ENCODE results near the gene OSER1.
"Not testable (repeated sequence)": the region's sequence is repeated elsewhere in the genome, so short reads cannot be mapped to it uniquely, and the experiment has no call there.

Gene OSER1

GRCh38 chr20:44245977-44246376 is 35.4 kb upstream of the OSER1 start:
- H3K27ac ChIP-seq (ENCODE audit: low read length): no peak overlapping the region
- H3K4me3 ChIP-seq (ENCODE audit: low read length in 2 of 2): no peak overlapping the region
- no peaks in the 10 kb centered on the region for H3K9me3 ChIP-seq (ENCODE audit: control insufficient read depth in 2 of 2, low read length in 2 of 2)
- no peak overlapping the region for H3K9ac ChIP-seq (ENCODE audit: low read length in 2 of 2)
- H3K27me3 ChIP-seq (ENCODE audit: control insufficient read depth in 1 of 2, insufficient read depth in 2 of 2, low read length in 2 of 2): peaks cover 9 to 12% of the 10 kb centered on the region in 2 donors
- H3K36me3 ChIP-seq (ENCODE audit: control insufficient read depth in 2 of 2, insufficient read depth in 2 of 2, low read length in 2 of 2): no peaks in the 10 kb centered on the region
- H3K4me1 ChIP-seq (ENCODE audit: control insufficient read depth, insufficient read depth, low read length): peaks cover 9% of the 10 kb centered on the region

GRCh38 chr20:44241796-44242195 is 31.2 kb upstream of the OSER1 start:
- Histone ChIP-seq H3K4me1 (ENCODE audit: control insufficient read depth, insufficient read depth, low read length) (no peaks in the 10 kb centered on the region), H3K9ac (ENCODE audit: low read length in 2 of 2) (no peak overlapping the region), H3K4me3 (ENCODE audit: low read length in 2 of 2) (no peak overlapping the region), H3K27me3 (ENCODE audit: control insufficient read depth in 1 of 2, insufficient read depth in 2 of 2, low read length in 2 of 2) (no peaks in the 10 kb centered on the region), H3K36me3 (ENCODE audit: control insufficient read depth in 2 of 2, insufficient read depth in 2 of 2, low read length in 2 of 2) (no peaks in the 10 kb centered on the region), H3K27ac (ENCODE audit: low read length) (no peak overlapping the region), H3K9me3 (ENCODE audit: control insufficient read depth in 2 of 2, low read length in 2 of 2) (peaks cover 0 to 4% of the 10 kb centered on the region in 2 donors)

GRCh38 chr20:44236840-44237239 is 26.3 kb upstream of the OSER1 start:
- H3K36me3 ChIP-seq (ENCODE audit: control insufficient read depth in 2 of 2, insufficient read depth in 2 of 2, low read length in 2 of 2); H3K4me3 ChIP-seq (ENCODE audit: low read length in 2 of 2); H3K4me1 ChIP-seq (ENCODE audit: control insufficient read depth, insufficient read depth, low read length); H3K9ac ChIP-seq (ENCODE audit: low read length in 2 of 2); H3K27me3 ChIP-seq (ENCODE audit: control insufficient read depth in 1 of 2, insufficient read depth in 2 of 2, low read length in 2 of 2); H3K27ac ChIP-seq (ENCODE audit: low read length); H3K9me3 ChIP-seq (ENCODE audit: control insufficient read depth in 2 of 2, low read length in 2 of 2): not testable (repeated sequence)

GRCh38 chr20:44235702-44236101 is 25.1 kb upstream of the OSER1 start:
- no peak overlapping the region for H3K4me3 ChIP-seq (ENCODE audit: low read length in 2 of 2)
- peaks cover 3% of the 10 kb centered on the region for H3K4me1 ChIP-seq (ENCODE audit: control insufficient read depth, insufficient read depth, low read length)
- no peaks in the 10 kb centered on the region for H3K27me3 ChIP-seq (ENCODE audit: control insufficient read depth in 1 of 2, insufficient read depth in 2 of 2, low read length in 2 of 2)
- H3K9me3 ChIP-seq (ENCODE audit: control insufficient read depth in 2 of 2, low read length in 2 of 2): peaks cover 0 to 4% of the 10 kb centered on the region in 2 donors
- H3K36me3 ChIP-seq (ENCODE audit: control insufficient read depth in 2 of 2, insufficient read depth in 2 of 2, low read length in 2 of 2): no peaks in the 10 kb centered on the region
- no peak overlapping the region for H3K9ac ChIP-seq (ENCODE audit: low read length in 2 of 2)
- H3K27ac ChIP-seq (ENCODE audit: low read length): no peak overlapping the region

- Histone ChIP-seq H3K4me1 (ENCODE audit: control insufficient read depth, insufficient read depth, low read length) (peaks cover 3% of the 10 kb centered on the region), H3K36me3 (ENCODE audit: control insufficient read depth in 2 of 2, insufficient read depth in 2 of 2, low read length in 2 of 2) (no peaks in the 10 kb centered on the region), H3K27ac (ENCODE audit: low read length) (no peak overlapping the region), H3K4me3 (ENCODE audit: low read length in 2 of 2) (no peak overlapping the region), H3K9me3 (ENCODE audit: control insufficient read depth in 2 of 2, low read length in 2 of 2) (peaks cover 0 to 4% of the 10 kb centered on the region in 2 donors), H3K27me3 (ENCODE audit: control insufficient read depth in 1 of 2, insufficient read depth in 2 of 2, low read length in 2 of 2) (no peaks in the 10 kb centered on the region), H3K9ac (ENCODE audit: low read length in 2 of 2) (no peak overlapping the region)
Observed at GRCh38 chr20:44234566-44235317, 24.2 kb upstream of the OSER1 start.

- Histone ChIP-seq H3K27me3 (ENCODE audit: control insufficient read depth in 1 of 2, insufficient read depth in 2 of 2, low read length in 2 of 2) (no peaks in the 10 kb centered on the region), H3K36me3 (ENCODE audit: control insufficient read depth in 2 of 2, insufficient read depth in 2 of 2, low read length in 2 of 2) (no peaks in the 10 kb centered on the region), H3K9ac (ENCODE audit: low read length in 2 of 2) (no peak overlapping the region), H3K27ac (ENCODE audit: low read length) (no peak overlapping the region), H3K9me3 (ENCODE audit: control insufficient read depth in 2 of 2, low read length in 2 of 2) (no peaks in the 10 kb centered on the region), H3K4me3 (ENCODE audit: low read length in 2 of 2) (no peak overlapping the region), H3K4me1 (ENCODE audit: control insufficient read depth, insufficient read depth, low read length) (peaks cover 3% of the 10 kb centered on the region)
Observed at GRCh38 chr20:44233436-44234016, 23.0 kb upstream of the OSER1 start.

DNA sequence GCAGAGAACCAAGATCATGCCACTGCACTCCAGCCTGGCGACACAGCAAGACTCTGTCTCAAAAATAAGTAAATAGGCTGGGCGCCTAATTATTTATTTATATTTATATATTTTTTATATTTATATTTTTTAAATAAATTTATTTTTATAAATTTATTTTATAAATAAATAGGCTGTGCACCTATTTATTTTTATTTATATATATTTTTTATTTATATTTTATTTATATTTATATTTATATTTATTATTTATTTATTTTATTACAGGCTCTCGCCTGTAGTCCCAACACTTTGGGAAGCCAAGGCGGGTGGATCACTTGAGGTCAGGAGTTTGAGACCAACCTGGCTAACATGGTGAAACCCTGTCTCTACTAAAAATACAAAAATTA is 21.9 kb upstream of the OSER1 start:
- not testable (repeated sequence) for H3K4me1 ChIP-seq (ENCODE audit: control insufficient read depth, insufficient read depth, low read length); H3K36me3 ChIP-seq (ENCODE audit: control insufficient read depth in 2 of 2, insufficient read depth in 2 of 2, low read length in 2 of 2); H3K27ac ChIP-seq (ENCODE audit: low read length); H3K9ac ChIP-seq (ENCODE audit: low read length in 2 of 2); H3K9me3 ChIP-seq (ENCODE audit: control insufficient read depth in 2 of 2, low read length in 2 of 2); H3K27me3 ChIP-seq (ENCODE audit: control insufficient read depth in 1 of 2, insufficient read depth in 2 of 2, low read length in 2 of 2); H3K4me3 ChIP-seq (ENCODE audit: low read length in 2 of 2)

GRCh38 chr20:44231713-44232468 is 21.3 kb upstream of the OSER1 start:
- Histone ChIP-seq H3K4me3 (ENCODE audit: low read length in 2 of 2) (no peak overlapping the region), H3K9me3 (ENCODE audit: control insufficient read depth in 2 of 2, low read length in 2 of 2) (no peaks in the 10 kb centered on the region), H3K27ac (ENCODE audit: low read length) (no peak overlapping the region), H3K4me1 (ENCODE audit: control insufficient read depth, insufficient read depth, low read length) (peaks cover 3% of the 10 kb centered on the region), H3K36me3 (ENCODE audit: control insufficient read depth in 2 of 2, insufficient read depth in 2 of 2, low read length in 2 of 2) (no peaks in the 10 kb centered on the region), H3K9ac (ENCODE audit: low read length in 2 of 2) (no peak overlapping the region), H3K27me3 (ENCODE audit: control insufficient read depth in 1 of 2, insufficient read depth in 2 of 2, low read length in 2 of 2) (no peaks in the 10 kb centered on the region)

DNA sequence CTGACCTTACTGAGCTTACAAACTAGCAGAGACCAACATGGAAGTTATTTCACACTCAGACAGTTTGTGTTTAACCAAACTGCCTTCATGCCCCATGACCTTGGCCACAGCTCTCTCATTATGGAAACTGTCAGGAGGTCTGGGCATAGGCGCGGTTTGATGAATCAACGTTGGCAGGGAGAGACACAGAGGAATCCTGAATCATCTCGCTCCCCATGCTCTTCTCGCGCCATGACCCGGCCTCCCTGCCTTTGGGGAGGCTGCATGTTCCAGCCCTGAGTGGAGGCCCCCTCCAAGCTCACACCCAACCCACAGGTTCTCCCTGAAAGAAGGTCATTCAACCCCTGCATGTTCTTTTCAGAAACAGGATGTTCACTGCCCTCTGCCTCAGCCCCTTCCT is 20.6 kb upstream of the OSER1 start:
- Histone ChIP-seq H3K4me1 (ENCODE audit: control insufficient read depth, insufficient read depth, low read length) (peaks cover 3% of the 10 kb centered on the region), H3K9me3 (ENCODE audit: control insufficient read depth in 2 of 2, low read length in 2 of 2) (no peaks in the 10 kb centered on the region), H3K4me3 (ENCODE audit: low read length in 2 of 2) (no peak overlapping the region), H3K9ac (ENCODE audit: low read length in 2 of 2) (no peak overlapping the region), H3K36me3 (ENCODE audit: control insufficient read depth in 2 of 2, insufficient read depth in 2 of 2, low read length in 2 of 2) (no peaks in the 10 kb centered on the region), H3K27ac (ENCODE audit: low read length) (no peak overlapping the region), H3K27me3 (ENCODE audit: control insufficient read depth in 1 of 2, insufficient read depth in 2 of 2, low read length in 2 of 2) (no peaks in the 10 kb centered on the region)

GRCh38 chr20:44228465-44229258 is 18.1 kb upstream of the OSER1 start:
- Histone ChIP-seq H3K9me3 (ENCODE audit: control insufficient read depth in 2 of 2, low read length in 2 of 2) (no peaks in the 10 kb centered on the region), H3K4me3 (ENCODE audit: low read length in 2 of 2) (no peak overlapping the region), H3K27me3 (ENCODE audit: control insufficient read depth in 1 of 2, insufficient read depth in 2 of 2, low read length in 2 of 2) (no peaks in the 10 kb centered on the region), H3K9ac (ENCODE audit: low read length in 2 of 2) (no peak overlapping the region), H3K4me1 (ENCODE audit: control insufficient read depth, insufficient read depth, low read length) (peaks cover 3% of the 10 kb centered on the region), H3K27ac (ENCODE audit: low read length) (no peak overlapping the region), H3K36me3 (ENCODE audit: control insufficient read depth in 2 of 2, insufficient read depth in 2 of 2, low read length in 2 of 2) (no peaks in the 10 kb centered on the region)

Data from stomach smooth muscle (tissue), 2 donors.